Muscle of back (tissue), 11 donors: ENCODE results near the gene PTGFRN. TPM values are rescaled to one million over a fixed set of nuclear protein-coding genes. Genes with fewer than 3 reads are reported as not detected.

Experiments
- DNase-seq, 3 donors: peaks; one replicate each; pipeline versions ENCODE4 v3.0.0 to v3.0.0-alpha.2; 2013
- polyA plus RNA-seq, 10 donors: library from polyadenylated mRNA; unstranded; fragments of 120-200 nt; gene quantifications; one replicate each; pipeline ENCODE4 v1.2.1, GENCODE V29; 2013; ENCODE audit not compliant: insufficient read length in 10 of 10

The PTGFRN gene
- polyA plus RNA-seq, 10 donors, result 84.6 to 151 (median 128) TPM

- no peak for DNase-seq
These were observed 83.6 kb downstream of the PTGFRN start for GRCh38 chr1:116993286-116993685.

- no peak for DNase-seq
These were observed 84.7 kb downstream of the PTGFRN start for GRCh38 chr1:116994411-116994810.

GRCh38 chr1:116997066-116997465 lies 87.3 kb downstream of the PTGFRN start:
- peak; percentile 38 to 67 (median 43) for DNase-seq

DNA sequence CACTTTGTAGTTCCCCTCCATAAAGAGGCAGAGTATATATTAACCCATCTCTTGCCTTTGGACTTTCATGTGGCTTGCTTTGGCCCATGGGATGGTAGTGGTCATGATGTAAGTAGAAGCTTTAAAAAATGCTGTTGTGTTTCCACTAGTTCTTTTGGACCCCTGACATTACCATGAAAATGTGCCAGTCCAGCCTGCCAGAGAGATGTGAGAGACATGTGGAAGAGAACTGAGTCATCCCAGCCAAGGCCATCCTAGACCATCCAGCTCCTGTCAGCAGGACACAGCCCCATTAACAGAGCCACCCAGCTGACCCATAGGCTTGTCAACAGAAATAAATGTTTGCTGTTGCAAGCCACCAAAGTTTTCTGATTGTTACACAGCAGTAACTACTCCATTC lies 87.9 kb downstream of the PTGFRN start:
- DNase-seq, result no peak

- DNase-seq, result no peak
These were observed 89.9 kb downstream of the PTGFRN start for GRCh38 chr1:116999596-116999995.

- no peak for DNase-seq
These were observed 90.4 kb downstream of the PTGFRN start for GRCh38 chr1:117000142-117000541.

- no peak for DNase-seq
These were observed 91.7 kb downstream of the PTGFRN start, which contains the start of gene CD101 for GRCh38 chr1:117001254-117001927. TSS of gene CD101 (plus strand) at chr1:117001760. CDS start at chr1:117001818, 58 bp downstream.

- no peak for DNase-seq
These were observed 93.6 kb downstream of the PTGFRN start for GRCh38 chr1:117003223-117003875.

- DNase-seq, result no peak
These were observed 98.0 kb downstream of the PTGFRN start for GRCh38 chr1:117007719-117008013.

DNA sequence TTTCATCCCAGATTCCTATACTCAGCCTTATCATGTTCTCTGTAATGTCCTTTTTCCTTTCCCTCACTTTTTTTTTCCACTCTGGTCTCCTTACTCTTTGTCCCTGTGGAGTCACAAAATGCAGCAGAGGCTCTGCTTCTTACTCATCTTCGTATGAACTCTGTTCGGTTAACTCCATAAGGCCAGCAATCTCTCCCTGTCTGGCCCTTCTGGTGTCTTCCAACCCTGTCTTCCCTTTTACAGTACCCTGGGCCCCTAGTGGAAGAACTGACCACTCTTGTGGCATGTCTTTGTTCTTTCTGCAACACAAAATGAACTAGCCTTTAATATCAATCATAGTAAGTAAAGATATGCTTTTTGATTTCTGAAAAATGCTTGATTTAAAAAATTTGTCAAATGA lies 98.9 kb downstream of the PTGFRN start:
- no peak for DNase-seq

DNA sequence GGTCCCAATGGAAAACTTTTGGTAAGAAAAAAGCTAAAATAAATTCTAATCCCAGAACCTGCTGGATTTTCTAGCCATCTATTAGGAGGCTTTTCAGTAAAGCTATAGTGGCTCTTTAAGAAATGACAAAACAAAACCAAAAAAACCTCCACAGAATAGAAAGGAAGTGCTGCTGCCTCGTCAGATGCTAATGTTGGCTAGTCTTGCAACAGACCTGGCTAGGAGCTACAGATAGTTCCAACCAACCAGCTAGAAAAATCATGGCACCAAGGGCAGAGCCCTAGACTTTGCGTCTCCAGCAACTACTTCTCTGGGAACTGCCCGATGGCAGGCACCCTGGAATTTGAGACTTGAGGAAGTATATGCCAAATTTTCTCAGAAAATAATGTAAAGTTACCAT lies 99.4 kb downstream of the PTGFRN start:
- no peak for DNase-seq

DNA sequence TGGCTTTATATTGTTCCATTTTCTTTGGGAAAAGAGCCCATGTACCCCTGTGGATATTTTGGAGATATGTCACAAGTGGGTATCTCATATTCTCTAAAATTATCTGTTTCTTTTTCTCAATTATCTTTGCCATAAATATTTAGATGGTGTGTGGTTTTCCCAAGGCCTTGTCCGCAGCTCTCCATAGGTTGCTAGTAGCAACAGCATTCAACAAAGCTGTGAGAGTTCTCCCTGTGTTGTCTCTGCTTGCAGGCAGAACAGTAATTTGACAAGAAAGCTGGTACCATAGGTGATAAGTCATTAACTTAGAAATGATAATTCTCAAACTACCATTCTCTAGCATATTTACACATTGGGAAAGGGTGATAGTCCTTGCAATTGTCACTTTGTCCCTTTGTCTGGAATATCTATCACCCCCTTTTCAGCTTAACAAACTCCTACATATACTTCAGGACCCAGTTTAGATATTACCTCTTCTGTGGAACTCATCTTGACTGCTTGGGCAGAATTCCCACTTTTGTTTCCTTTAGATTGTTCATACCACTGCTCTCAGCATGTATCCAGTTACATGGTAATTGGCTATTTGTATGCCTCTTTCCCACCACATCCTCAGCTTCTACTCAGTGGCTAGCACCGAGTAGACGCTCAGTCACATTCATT lies 100.7 kb downstream of the PTGFRN start:
- DNase-seq, result no peak

GRCh38 chr1:117011334-117011733 lies 101.6 kb downstream of the PTGFRN start:
- no peak for DNase-seq

GRCh38 chr1:117013309-117013858 lies 103.7 kb downstream of the PTGFRN start:
- no peak for DNase-seq

GRCh38 chr1:117014209-117014608 lies 104.5 kb downstream of the PTGFRN start:
- DNase-seq, result no peak

GRCh38 chr1:117015724-117016123 lies 106.0 kb downstream of the PTGFRN start:
- no peak for DNase-seq

DNA sequence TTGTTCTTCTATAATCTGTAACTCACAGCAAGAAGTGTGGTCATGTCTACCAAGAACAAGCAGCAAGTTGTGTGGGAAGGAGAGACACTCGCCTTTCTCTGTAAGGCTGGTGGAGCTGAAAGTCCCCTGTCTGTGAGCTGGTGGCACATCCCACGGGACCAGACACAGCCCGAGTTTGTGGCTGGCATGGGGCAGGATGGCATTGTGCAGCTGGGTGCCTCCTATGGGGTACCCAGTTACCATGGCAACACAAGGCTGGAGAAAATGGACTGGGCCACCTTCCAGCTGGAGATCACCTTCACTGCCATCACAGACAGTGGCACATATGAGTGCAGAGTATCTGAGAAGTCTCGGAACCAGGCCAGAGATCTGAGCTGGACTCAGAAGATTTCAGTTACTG lies 107.3 kb downstream of the PTGFRN start:
- no peak for DNase-seq

GRCh38 chr1:117017648-117018047 lies 107.9 kb downstream of the PTGFRN start:
- no peak for DNase-seq

DNA sequence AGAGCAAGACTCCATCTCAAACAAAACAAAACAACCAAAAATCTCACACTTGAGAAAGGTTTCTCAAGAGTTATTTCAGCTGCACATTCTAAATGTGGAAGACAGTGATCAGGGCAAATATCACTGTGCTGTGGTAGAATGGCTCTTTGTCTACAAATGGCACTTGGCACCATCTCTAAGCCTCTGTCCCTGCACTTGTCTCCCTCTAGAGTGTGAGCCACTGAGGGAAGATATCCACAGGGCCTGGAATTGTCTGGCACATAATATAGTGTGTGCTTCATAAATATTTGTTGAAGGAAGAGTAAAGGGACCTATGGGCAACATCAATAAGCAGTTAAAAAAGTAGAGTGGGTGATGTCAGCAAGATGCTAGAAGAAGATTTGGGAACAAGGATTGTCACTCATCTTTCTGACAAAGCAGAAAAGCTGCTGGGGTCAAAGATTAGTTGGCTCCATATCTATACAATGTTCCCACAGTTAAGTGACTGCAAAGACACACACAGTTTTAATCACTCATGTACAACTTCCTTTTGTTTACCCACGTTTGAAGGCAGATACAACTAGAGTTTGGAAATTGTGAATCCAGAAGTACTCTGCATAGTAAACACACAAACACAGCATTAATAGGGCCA lies 110.9 kb downstream of the PTGFRN start:
- DNase-seq, result no peak

DNA sequence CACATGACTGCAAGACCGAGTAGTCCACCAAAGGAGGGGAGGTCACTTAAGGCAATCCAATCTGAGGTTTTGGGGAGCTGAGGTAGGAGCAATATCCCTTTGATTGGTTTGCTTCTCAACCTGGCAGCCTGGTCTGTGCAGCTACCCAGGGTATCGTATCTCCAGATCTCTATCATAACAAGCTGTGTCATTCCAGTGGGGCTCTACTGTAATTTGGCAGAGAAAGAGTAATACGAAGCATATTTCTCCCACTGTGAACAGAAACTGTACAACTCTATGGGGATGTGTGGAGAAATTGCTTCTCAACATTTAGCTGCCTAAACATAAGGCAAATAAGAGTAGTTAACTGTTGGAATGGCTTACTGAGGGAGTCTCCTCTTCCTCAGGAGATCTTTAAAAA lies 112.4 kb downstream of the PTGFRN start:
- DNase-seq, result no peak

- no peak for DNase-seq
These were observed 115.9 kb downstream of the PTGFRN start for GRCh38 chr1:117025568-117025967.

- no peak for DNase-seq
These were observed 116.6 kb downstream of the PTGFRN start for GRCh38 chr1:117026361-117026760.

DNA sequence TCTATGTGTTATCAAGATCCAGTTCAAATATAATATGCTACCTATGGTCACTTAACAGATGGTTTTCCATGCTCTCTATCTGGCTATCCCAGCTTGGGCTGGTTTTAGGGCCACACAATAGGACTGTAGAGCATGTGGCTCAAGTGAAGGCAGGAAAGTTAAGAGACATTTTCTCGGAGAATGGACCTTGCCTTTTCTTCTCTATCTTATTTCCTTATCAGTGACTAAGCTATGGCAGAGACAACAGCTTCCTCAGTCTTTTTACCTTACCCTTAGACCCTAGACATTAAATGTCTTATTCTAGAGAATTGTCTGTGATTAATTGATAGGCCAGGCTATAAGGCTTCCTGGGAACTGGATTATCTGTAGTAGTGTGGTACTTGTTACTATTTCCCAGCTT lies 120.0 kb downstream of the PTGFRN start:
- no peak for DNase-seq
